ENCODE measurements around the gene NF1.
"Not testable (repeated sequence)": the region's sequence is repeated elsewhere in the genome, so short reads cannot be mapped to it uniquely, and the experiment has no call there.

NF1 gene

GRCh38 chr17:31130286-31131224 lies 35.8 kb downstream of the NF1 start:
- no peak for DNase-seq (ENCODE audit: low spot score)

GRCh38 chr17:31131299-31131698 lies 36.5 kb downstream of the NF1 start:
- no peak for DNase-seq (ENCODE audit: low spot score)

DNA sequence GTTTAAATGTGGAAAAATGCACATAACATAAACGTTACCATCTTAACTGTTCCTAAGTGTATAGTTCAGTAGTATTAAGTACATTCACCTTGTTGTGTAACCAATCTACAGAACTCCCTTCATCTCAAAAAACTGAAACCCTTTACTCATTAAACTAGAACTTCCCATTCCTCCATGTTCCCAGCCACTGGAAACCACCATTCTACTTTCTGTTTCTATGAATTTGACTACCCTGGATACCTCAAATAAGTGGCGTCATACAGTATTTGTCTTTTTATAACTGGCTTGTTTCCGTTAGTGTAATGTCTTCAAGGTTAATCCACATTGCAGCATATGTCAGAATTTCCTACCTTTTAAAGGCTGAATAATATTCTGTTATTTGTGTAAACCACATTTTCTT lies 38.2 kb downstream of the NF1 start:
- no peak for DNase-seq (ENCODE audit: low spot score)

DNA sequence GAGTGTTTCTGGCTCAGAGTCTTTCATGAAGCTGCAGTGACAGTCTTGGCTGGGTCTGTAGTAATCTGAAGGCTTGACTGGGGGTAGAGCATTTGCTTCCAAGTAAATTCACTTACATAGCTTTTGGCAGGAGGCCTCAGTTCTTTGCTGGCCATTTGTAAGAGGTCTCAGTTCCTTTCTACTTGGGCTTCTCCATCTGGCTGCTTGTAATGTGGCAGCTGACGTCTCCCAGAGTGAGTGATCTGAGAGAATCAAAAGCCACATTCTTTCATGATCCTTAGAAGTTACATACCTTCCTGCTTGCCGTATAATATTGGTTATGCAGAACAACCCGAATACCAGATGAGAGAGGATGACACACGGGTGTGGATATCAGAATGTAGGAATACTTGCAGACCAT lies 39.8 kb downstream of the NF1 start:
- DNase-seq (ENCODE audit: low spot score), result no peak

DNA sequence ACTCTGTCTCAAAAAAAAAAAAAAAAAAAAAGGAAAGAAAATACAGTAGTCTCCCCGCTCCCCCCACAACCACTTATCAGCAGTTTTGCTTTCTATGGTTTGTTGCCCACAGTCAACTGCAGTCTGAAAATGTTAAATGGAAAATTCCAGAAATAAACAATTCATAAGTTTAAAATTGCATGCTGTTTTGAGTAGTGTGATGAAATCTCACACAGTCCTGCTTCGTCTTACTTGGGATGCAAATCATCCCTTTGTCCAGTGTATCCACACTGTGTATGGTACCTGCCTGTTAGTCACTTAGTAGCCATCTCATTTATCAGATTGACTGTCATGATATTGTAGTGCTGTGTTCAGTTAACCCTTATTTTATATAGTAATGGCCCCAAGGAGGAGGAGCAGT lies 41.5 kb downstream of the NF1 start:
- no peak for DNase-seq (ENCODE audit: low spot score)

DNA sequence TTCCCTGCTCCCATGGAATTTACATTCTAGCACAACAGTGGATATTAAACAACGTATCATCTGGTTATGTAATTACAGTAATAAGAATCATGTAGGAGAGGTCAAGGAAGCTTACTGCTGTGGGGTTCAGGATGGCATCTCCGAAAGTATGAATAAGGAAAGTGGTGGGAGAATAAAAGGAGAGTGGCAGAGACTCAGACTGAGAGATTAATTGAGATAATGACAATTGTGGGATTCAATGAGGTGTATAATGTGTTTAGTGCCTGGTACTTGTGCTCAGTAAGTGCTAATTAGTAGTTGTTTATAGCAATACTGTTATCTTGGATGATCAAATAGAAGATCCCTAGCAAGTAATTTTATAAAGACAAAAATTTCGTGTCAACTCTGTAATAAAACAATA lies 45.3 kb downstream of the NF1 start:
- DNase-seq (ENCODE audit: low spot score), result no peak

GRCh38 chr17:31144428-31144827 lies 49.7 kb downstream of the NF1 start:
- DNase-seq (ENCODE audit: low spot score), result no peak

DNA sequence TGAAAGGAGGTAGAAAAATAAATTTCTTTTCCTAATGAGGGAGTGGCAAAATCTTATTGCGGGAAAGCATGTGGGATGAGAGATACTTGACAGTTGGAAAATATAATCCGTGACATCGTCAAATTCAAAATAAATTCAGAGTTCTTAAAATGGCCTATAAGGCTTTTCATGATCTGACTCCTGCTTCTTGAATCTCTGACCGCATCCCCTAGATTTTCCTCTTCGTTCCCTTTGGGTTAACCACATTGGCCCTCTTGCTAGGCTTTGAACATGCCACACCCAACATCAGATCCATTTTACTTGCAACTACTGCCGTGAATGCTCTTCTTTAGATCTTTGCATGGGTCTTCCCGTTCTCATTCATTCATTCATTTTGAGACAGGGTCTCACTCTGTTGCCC lies 50.1 kb downstream of the NF1 start:
- DNase-seq (ENCODE audit: low spot score), result no peak

- DNase-seq (ENCODE audit: low spot score), result no peak
Measured at GRCh38 chr17:31147507-31148202, 52.9 kb downstream of the NF1 start.

DNA sequence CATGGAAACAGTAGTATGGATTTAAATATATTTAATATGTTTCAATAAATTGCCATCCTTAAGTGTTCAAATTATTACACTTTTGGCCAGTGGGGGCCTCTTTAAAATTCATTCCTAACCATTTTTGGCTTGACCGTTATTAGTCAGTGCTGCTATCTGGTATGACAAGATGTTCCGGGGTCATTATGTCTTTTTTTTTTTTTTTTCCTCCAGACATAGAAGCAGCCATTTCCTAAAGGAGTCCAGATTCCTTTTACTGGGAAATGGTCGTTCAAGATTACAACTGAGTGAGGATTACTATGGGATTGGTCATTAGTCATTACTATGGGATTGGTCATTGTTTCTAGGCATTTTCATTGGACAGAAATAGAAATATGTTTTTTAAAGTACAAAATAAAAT lies 53.4 kb downstream of the NF1 start:
- DNase-seq (ENCODE audit: low spot score), result no peak

- DNase-seq (ENCODE audit: low spot score), result no peak
Measured at GRCh38 chr17:31152271-31152670, 57.5 kb downstream of the NF1 start.

DNA sequence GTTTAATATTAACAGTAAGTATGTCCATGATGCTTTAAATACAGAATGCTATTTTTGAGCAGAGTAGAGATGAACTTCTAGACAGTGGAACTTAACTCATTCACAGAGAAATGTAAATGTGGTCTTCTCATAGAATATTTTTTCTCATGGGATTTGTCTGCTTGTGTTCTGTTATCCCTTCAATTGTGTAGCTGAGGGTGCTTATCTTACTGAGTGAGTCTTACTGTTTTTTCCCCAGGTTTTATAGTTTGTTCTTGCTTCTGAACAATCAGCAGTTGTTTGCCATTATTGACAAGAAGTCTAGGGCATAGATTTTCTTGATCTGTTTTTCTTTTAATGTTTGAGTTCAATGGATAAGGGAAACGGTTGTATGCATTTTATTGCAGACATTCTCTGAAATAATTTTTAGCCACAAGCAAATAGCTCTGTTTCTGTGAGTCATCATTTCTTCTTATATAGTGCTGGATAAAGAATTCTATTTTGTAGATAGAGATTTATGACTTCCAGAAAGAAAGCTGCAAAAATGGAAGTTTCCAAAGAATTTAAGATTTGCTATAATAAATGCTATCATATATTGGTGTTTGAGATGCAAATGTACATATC lies 60.5 kb downstream of the NF1 start:
- DNase-seq (ENCODE audit: low spot score), result no peak

DNA sequence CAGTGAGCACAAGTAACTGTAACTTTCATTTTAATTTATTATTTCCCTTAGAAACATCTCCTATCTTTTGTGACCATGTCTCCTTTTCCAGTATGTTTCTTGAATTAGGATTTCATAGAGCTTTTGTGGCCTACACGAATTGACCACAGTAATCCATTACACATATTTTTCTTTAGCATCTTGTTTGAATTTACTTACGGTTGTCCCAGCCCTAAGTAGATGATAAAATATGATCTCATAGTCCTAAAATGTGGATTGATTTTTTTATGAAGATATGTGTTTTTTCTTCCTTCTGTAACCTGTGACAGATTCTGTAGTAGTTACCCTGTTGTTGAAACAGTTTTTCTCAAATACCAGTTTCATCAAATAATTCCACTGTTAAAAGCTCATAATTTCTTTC lies 61.5 kb downstream of the NF1 start:
- no peak for DNase-seq (ENCODE audit: low spot score)

- not testable (repeated sequence) for DNase-seq (ENCODE audit: low spot score)
Measured at GRCh38 chr17:31156864-31157263, 62.1 kb downstream of the NF1 start.

GRCh38 chr17:31158746-31159377 lies 64.1 kb downstream of the NF1 start:
- DNase-seq (ENCODE audit: low spot score), result no peak

- DNase-seq (ENCODE audit: low spot score), result no peak
Measured at GRCh38 chr17:31163091-31163781, 68.5 kb downstream of the NF1 start.

DNA sequence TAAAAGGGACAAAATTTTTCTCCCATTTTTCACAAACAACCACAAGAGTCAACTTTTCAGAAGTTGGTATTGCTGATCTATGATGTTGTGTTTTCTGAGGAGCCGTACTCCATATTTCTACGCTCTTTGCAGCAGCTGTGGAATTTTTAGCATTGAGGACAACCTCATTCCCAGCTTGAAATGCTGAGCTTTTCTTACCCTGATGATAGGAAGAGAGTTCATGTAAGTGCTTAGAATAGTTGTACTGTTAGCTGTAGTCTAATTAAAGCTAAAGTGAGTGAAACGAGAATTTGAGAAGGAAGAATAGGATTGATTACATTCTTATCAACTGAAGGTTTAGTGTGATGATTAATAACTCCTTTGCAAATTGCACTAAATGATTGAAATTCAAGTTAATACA lies 72.3 kb downstream of the NF1 start:
- DNase-seq (ENCODE audit: low spot score), result no peak

DNA sequence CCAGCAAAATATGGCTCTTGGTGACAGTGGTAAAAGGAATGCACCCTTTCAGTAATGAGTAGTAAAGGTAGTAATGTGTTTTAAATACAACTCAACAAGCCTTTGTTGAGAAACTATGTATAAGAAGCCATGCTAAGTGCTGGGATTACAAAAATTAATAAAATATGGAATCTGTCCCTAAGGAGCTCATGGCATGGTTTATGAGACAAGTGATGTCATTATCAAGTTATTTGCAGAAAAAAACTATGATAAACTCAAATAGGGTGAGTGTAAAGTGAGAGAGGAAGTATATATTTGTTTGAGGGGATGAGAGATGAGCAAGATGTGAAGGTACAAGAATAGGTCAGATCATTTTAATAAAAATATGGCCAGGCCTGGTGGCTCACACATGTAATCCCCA lies 76.9 kb downstream of the NF1 start:
- no peak for DNase-seq (ENCODE audit: low spot score)

- DNase-seq (ENCODE audit: low spot score), result no peak
Measured at GRCh38 chr17:31172388-31172787, 77.6 kb downstream of the NF1 start.

- no peak for DNase-seq (ENCODE audit: low spot score)
Measured at GRCh38 chr17:31174215-31174614, 79.4 kb downstream of the NF1 start.

DNA sequence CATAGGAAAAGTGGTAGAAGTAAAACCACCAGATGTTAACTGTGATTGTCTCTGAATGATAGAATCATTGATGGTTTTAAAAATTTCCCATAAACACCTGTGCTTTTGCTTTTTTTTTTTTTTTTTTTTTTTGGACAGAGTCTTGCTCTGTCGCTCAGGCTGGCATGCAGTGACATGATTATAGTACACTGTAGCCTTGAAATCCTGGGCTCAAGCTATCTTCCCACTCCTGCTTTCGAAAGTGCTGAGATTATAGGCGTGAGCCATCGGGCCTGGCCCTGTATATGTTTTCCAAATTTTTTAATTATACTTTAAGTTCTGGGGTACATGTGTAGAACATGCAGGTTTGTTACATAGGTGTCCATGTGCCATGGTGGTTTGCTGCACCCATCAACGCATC lies 80.5 kb downstream of the NF1 start:
- DNase-seq (ENCODE audit: low spot score), result no peak

- not testable (repeated sequence) for DNase-seq (ENCODE audit: low spot score)
Measured at GRCh38 chr17:31176143-31176542, 81.4 kb downstream of the NF1 start.
